ENCODE results near the gene TTYH3.

The TTYH3 gene

DNA sequence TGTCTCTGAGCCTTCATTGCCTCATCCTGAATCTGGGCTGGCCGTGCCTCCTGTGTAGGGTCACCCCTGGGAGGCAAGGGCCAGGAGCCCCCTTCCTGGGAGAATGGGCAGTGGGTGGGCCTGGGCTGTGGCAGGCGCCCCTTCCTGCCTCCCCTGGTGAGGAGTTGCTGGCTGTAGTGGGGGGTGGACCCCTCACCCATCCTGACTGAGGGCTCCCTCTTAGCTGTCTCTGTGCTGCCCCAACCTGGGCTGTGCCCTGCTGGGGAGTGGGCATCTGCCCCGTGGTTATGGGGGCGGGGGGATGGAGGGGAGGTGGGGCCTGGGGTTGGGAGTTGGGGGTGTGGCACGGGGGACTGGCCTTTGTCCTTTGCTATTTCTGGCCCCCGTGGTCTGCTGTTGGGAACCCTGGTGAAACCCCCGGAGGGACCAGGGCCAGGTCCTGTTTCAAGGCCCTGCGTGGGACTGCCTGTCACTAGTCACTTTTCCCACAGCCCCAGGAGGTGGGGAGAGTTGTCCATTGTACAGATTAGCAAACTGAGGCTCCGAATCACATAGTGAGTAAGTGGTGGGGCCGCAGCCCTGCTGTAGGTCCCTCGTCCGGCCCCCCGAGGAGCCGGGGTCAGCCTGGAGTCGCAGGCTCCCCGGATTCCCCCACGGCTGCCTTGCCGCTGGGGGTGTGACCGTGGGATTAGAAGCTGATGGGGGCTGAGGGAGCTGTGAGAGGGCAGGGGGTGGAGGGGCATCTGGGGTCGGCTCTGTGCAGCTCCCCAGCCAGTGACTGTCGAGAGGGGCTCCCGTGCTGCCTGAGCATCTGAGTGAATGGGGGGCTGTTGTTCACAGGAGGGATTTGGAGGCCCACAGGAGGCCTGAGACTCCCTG is 2.7 kb downstream of the TTYH3 start:
- Histone ChIP-seq H3K27ac (ENCODE audit: poor library complexity, severe bottlenecking) (peak overlapping the region; percentile 82), H3K36me3 (ENCODE audit: low read depth) (no peaks in the 10 kb centered on the region), H3K4me3 (ENCODE audit: severe bottlenecking) (peak overlapping the region; percentile 85), H3K27me3 (ENCODE audit: insufficient read depth, poor library complexity, severe bottlenecking) (no peaks in the 10 kb centered on the region), H3K4me1 (ENCODE audit: insufficient read depth, poor library complexity, severe bottlenecking) (peaks cover 7% of the 10 kb centered on the region), H3K9me3 (ENCODE audit: severe bottlenecking) (no peaks in the 10 kb centered on the region)
- DNase-seq (ENCODE audit: low spot score) (no peak), ATAC-seq (ENCODE audit: low read depth) (no peak)
- TF ChIP-seq, protein P1, sequence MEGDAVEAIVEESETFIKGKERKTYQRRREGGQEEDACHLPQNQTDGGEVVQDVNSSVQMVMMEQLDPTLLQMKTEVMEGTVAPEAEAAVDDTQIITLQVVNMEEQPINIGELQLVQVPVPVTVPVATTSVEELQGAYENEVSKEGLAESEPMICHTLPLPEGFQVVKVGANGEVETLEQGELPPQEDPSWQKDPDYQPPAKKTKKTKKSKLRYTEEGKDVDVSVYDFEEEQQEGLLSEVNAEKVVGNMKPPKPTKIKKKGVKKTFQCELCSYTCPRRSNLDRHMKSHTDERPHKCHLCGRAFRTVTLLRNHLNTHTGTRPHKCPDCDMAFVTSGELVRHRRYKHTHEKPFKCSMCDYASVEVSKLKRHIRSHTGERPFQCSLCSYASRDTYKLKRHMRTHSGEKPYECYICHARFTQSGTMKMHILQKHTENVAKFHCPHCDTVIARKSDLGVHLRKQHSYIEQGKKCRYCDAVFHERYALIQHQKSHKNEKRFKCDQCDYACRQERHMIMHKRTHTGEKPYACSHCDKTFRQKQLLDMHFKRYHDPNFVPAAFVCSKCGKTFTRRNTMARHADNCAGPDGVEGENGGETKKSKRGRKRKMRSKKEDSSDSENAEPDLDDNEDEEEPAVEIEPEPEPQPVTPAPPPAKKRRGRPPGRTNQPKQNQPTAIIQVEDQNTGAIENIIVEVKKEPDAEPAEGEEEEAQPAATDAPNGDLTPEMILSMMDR (IDR thresholded peaks at IDR 0.05; ENCODE audit: poor library complexity, severe bottlenecking), result no peak

DNA sequence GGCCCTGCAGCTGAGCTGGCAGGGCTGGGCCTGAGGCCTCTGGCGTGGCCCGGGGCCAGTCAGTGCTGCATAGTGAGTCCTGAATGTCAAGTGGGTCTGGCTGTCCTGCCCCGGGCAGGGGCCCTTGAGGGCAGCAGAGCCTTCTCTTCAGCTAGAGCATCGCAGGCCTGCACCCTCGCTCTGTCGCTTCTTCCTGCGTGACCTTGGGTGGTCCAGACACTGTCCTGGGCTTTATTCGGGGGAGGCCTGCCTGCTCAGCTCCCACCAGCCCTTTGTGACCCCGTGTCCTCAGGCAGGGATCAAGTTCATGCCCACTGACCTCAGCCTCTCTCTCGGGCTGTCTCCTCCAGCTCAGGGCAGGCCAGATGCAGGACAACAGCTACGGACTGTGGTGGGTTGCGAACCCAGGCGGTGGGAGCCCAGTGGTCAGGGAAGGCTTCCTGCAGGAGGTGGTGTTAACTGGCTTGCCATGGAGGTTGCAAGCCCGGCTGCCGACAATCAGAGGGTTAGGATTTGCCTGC is 3.4 kb downstream of the TTYH3 start:
- Histone ChIP-seq H3K4me1 (ENCODE audit: insufficient read depth, poor library complexity, severe bottlenecking) (peaks cover 7% of the 10 kb centered on the region), H3K4me3 (ENCODE audit: severe bottlenecking) (no peak overlapping the region), H3K27ac (ENCODE audit: poor library complexity, severe bottlenecking) (no peak overlapping the region), H3K36me3 (ENCODE audit: low read depth) (no peaks in the 10 kb centered on the region), H3K9me3 (ENCODE audit: severe bottlenecking) (no peaks in the 10 kb centered on the region), H3K27me3 (ENCODE audit: insufficient read depth, poor library complexity, severe bottlenecking) (no peaks in the 10 kb centered on the region)
- TF ChIP-seq, protein P1 (IDR thresholded peaks at IDR 0.05; ENCODE audit: poor library complexity, severe bottlenecking), result no peak
- ATAC-seq (ENCODE audit: low read depth) (no peak), DNase-seq (ENCODE audit: low spot score) (no peak)

DNA sequence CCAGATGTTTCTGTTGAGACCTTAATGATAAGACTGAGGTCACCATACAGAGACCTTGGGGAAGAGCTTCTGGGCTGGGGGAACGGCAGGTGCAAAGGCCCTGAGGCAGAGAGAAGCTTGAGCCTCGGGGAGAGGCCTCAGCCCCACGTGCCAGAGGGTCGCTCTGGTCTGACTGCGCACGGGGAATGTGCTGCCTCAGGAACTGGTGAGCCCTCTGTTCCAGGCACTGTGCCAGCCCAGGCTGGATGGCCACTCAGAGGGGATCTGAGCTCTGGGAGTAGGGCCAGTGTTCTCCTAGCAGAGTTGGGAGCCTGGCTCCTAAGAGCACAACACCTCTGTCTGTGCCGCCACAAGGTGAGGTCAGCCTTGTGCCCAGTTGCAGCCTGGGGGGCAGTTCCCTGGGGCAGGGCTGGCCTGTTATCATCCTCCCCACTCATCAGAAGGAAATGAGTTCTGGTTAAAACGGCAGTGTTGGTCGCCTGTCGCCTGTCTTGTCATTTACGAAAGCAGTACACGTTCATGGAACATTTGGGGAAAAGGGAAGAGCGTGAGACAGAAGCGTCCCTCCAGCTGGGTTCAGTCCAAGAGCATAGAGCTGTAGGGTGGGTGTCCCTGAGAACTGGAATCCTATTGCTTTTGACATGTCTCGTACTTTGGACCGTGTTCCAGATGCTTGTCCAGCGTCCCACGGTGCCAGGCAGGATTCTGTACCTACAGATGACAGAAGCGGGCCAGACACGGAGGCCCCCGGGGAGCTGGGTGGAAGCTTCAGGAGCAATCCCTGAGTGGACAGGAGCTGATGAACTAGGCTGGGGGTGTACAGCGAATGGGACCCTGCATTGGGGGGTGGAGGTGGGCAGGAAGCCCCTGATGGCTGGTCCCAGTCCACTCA is 4.3 kb downstream of the TTYH3 start:
- TF ChIP-seq, protein P1 (IDR thresholded peaks at IDR 0.05; ENCODE audit: poor library complexity, severe bottlenecking), result no peak
- H3K4me3 ChIP-seq (ENCODE audit: severe bottlenecking), result no peak overlapping the region
- no peak overlapping the region for H3K27ac ChIP-seq (ENCODE audit: poor library complexity, severe bottlenecking)
- DNase-seq (ENCODE audit: low spot score) (no peak), ATAC-seq (ENCODE audit: low read depth) (no peak)
- no peaks in the 10 kb centered on the region for H3K9me3 ChIP-seq (ENCODE audit: severe bottlenecking)
- H3K27me3 ChIP-seq (ENCODE audit: insufficient read depth, poor library complexity, severe bottlenecking), result no peaks in the 10 kb centered on the region
- H3K4me1 ChIP-seq (ENCODE audit: insufficient read depth, poor library complexity, severe bottlenecking), result peaks cover 12% of the 10 kb centered on the region
- H3K36me3 ChIP-seq (ENCODE audit: low read depth), result no peaks in the 10 kb centered on the region

DNA sequence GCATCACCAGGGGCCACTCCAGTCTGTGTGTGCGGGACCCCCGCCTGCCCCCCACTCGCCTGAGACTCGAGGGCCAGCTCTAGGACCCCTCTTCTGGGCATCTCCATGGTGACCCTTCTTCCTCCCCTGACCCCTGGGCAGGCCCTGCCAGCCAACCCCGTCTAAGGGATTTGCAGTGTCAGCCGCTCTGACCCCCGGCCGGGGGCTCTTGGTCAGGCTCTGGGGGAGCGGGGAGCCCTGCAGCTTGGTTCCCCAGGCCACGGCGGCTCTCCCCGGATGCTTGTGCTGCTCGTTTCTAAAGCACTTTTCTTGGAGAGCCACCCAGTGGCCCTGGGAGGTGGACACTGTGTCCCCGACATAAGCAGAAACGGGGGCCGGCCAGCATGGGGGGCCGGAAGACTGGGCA is 5.3 kb downstream of the TTYH3 start:
- DNase-seq (ENCODE audit: low spot score), result no peak
- TF ChIP-seq, protein P1 (IDR thresholded peaks at IDR 0.05; ENCODE audit: poor library complexity, severe bottlenecking), result no peak
- Histone ChIP-seq H3K27ac (ENCODE audit: poor library complexity, severe bottlenecking) (no peak overlapping the region), H3K4me1 (ENCODE audit: insufficient read depth, poor library complexity, severe bottlenecking) (peaks cover 10% of the 10 kb centered on the region), H3K4me3 (ENCODE audit: severe bottlenecking) (no peak overlapping the region), H3K9me3 (ENCODE audit: severe bottlenecking) (no peaks in the 10 kb centered on the region), H3K27me3 (ENCODE audit: insufficient read depth, poor library complexity, severe bottlenecking) (no peaks in the 10 kb centered on the region), H3K36me3 (ENCODE audit: low read depth) (no peaks in the 10 kb centered on the region)
- no peak for ATAC-seq (ENCODE audit: low read depth)
